GM21786 (cell line): ENCODE results near the gene EVA1A.

Experiments used
- ATAC-seq: cut with Tn5 transposase; IDR thresholded peaks from one replicate; pipeline ENCODE4 v1.9.1; 2021; ENCODE audit not compliant: unreplicated experiment

The EVA1A gene

GRCh38 chr2:75563591-75563990, 2.9 kb upstream of the EVA1A start:
- no peak for ATAC-seq

GRCh38 chr2:75562513-75562864, 1.8 kb upstream of the EVA1A start:
- ATAC-seq = no peak

DNA sequence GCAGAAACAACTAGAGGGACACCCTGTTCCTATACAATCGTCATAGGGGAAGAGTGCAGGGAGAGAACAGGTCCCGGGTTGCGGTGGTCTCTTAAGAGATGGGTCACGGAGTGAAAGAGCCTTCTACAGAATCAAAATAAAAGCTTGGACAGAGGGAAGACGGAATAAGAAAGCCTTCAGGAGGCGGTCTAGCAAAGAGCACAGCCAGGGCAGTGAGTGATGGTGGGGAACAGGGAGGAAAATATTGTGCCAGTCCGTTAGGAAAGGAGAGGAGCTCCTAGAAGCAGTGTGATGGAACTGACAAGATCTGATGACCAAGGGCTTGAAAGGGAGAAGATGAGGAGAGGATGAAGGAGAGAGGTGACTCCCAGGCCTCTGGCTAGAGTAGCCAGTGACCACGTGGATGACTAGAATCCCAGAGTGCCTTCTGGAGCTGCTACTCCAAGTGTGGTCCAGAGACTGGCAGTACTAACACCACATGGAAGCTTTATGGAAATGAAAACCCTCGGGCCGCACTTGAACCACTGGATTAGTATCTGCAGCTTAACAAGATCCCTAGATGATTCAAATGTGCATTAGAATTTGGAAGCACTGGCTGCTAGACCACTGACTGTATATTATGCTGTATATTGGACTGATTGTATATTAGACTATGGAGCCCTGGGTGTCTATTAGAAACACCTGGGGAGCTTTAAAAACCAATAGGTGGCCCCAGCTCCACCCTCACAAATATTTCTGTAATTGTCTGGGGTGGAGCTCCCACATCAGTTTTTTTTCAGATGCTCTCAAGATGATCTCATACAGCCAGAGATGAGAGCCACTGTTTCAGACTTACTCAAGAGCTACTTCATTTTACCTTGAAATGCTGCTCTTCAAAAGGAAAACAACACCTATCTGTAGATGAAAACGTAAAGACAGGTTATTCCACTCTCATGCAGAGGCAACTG, 1.1 kb upstream of the EVA1A start:
- ATAC-seq = no peak

DNA sequence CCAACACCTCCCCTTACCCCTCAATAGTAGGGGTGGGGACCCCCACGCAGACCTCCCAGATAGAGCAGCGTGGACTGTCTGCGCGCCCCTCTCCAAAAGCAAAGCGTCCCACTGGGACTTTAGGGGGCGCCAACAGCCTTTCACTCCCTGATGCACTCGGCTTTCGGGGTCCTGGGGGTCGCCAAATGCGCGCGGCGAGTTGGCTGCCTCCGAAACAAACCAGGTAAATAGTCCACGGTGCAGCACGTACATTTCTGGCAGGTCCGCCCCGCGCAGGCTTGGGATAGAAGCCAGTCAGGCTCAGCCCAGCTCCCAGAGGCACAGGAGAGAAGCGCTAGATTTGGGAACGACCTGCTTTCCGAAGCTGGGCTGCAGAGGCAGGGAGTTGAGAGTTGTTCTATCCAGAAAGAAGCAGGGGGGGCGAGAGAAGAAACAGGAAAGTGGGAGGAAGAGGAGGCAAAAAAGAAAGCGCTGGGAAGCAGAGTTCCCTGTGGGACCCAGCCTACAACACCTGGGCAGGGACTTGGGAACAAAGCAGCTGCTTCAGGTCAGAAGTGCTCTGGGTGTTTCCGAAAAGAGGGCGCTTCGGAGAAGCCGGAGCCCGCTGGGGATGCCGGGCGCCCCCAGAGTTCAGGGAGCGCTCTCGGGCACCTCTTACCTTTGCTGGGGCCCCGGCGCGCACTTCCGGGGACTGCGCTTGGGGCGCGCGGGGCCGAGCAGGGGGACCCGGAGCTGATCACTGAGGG, 544 bp downstream of the EVA1A start:
- no peak for ATAC-seq

DNA sequence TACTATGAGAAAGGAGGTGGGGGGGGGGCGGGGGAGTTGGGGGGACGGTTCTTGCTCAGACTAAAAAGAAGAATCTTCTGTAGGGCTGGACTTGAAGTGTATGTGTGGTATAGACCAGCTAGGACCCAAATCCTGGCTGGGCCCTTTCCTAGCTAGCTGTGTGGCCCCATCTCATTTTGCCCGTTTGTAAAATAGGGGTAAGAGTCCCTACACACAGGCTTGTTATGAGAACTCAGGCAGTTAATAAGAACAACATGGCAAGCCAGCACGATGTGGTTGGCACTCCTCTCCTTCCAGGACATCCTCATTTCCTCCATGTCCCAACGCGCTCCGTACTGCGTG, 1.1 kb downstream of the EVA1A start:
- no peak for ATAC-seq

GRCh38 chr2:75558786-75559679, 1.7 kb downstream of the EVA1A start:
- no peak for ATAC-seq

- ATAC-seq = no peak
These were observed 2.6 kb downstream of the EVA1A start for GRCh38 chr2:75558136-75558535.

DNA sequence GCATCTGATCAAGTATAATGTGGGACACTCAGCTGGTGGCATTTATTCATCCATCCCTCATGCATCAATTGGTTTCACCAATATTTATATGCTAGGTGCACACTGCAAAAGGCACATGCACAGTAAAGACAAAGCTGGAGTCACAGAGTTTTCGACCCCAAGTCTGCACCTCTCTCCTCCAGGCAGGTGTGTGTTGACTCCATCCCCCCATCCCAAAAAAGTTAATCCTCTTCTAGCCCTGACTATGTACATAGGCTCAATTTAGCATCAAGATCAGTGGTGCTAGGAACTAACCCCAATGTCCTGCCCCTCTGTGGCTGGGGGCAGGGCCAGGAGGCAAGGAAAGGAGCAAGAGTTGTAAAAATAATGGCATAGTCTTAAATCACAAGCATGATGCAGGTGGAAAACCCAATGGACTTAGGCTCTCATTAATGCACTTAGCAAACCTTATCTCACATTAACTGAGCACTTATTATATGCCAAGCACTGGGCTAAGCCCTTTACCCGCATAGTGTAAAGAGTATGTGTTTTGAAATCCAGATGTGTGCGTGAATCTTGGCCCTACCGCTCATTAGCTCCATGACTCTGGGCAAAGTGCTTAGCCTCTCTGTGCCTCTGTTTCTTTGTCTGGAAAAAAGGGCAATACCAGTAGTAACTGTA, 3.1 kb downstream of the EVA1A start:
- no peak for ATAC-seq

DNA sequence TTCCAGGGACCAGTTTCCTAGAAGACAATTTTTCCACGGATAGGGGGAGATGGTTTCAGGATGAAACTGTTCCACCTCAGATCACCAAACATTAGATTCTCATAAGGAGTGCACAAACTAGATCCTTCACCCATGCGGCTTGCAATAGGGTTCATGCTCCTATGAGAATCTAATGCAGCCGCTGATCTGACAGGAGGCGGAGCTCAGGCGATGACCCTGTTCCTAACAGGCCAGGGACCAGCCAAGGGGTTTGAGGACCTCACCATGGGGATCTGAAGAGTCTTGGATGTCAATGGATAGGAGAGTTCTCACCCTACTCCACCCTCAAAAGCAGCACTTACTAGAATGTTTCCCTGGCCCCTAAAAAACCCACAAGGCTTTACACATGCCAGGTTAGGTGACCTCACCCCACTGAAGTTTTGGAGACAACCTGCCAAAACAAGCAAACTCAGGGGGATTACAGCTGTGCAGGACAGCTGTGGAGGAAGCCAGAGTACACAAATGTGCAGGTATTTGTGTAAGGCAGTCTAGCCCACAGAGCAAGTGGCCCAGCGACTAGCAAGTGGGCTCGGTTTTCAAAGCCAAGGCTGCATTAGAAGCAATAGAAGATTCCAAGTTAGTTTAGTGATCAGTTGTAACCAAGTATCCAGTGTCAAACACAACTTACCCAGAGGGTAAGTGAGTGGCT, 3.9 kb downstream of the EVA1A start:
- no peak for ATAC-seq

DNA sequence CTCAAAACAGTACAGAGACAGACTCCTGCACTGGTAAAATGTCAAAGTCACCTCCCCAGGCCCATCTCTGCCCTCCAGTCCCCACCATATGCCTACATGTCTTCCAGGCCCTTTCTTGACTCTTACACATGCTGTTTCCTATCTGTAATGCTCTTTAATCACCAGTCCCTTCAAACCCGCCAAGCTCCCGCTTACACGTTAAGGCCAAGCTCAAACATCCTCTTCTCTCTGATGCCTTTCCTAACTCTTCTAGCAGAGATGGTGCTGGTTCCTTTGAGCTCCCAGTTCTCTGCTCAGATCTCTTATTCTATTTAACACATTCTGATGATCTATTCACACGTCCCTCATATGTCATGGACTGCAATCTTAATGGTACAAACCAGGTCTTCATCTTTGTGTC, 5.0 kb downstream of the EVA1A start:
- no peak for ATAC-seq

- ATAC-seq = no peak
These were observed 6.7 kb downstream of the EVA1A start for GRCh38 chr2:75553935-75554531.

DNA sequence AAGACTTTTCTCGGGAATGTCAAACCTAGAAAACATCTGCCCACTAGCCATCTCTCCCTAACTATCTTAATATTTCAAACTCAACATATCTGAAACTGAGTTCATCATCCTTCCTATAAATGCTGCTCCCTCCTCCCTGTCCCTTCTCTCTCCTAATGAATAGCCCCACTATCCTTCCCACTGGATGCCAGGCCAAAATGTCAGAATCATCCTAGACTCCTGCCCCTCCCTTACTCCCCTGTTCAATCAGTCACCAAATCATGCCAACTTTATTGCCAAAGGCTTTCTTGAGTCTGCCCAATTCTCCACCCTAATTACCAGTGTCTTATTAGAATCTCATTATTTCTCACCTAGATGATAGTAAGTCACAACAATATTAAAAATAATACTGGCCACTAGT, 8.5 kb downstream of the EVA1A start:
- ATAC-seq = no peak

- ATAC-seq = no peak
These were observed 9.3 kb downstream of the EVA1A start for GRCh38 chr2:75551434-75551833.

- no peak for ATAC-seq
These were observed 11.1 kb downstream of the EVA1A start for GRCh38 chr2:75549401-75550253.

DNA sequence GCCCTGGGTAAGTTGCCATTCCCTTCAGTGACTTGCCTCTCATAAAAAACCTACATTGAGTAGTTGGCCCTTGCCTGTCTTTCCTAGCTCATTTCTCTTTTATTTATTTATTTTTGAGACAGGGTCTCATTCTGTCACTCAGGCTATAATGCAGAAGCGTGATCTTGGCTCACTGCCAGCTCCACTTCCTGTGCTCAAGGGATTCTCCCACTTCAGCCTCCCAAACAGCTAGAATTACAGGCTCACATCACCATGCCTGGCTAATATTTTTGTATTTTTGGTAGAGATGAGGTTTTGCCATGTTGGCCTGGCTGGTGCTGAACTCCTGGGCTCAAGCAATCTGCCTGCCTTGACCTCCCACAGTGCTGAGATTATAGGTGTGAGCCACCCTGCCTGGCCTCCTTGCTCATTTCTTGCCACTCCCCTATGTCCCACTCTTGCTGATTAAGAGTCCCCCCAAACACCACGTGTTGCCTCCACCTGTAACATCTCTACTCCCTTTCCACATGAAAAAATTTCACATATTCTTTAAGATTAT, 12.6 kb downstream of the EVA1A start:
- ATAC-seq = no peak

DNA sequence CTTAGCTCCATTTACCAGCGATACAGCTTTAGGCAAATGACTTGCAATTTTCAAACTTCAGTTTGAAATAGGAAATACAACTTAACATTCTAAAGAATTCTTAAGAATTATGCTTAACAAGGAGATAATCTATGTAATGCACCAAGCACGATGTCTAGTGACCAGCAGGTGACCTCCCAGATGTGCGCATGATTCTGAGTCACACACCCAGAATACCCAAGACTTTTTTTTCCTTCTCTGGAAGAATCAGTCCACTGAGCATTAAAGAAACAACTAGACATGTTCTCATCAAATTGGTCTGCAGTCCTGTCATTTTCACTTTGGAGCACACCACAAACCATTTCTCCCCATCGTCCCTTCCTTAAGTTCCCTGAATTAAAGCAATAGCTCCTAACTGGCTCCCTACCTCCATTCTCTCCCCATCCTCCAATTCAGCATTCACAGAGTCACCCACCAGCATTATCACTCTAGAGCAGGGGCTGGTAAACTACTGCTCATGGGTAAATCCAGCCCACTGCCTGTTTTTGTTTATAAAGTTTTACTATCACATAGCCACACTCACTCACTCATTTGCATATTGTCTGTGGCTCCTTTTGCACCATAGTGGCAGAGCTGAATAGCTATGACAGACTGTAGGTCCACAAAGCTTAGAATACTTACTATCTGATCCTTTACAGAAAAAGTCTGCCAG, 13.2 kb downstream of the EVA1A start:
- no peak for ATAC-seq

DNA sequence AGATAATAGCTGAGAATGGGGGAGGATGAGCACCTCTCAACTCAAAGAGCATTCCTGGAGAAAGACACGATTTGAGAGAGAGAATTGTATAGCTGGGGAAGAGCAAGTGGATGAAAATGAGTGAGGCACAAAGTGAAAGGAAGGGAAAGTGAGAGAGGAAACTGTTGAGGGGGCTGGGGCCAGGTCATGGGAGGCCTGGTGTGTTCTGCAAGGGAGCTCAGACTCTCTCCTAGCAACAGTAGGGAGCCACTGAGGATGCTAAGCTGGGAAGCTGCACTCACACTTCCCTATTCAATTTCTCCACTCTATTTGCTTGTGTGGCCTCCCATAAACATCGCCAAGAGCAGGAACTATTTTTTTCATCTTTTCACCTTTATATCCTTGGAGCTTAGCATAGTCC, 14.8 kb downstream of the EVA1A start:
- ATAC-seq = no peak

DNA sequence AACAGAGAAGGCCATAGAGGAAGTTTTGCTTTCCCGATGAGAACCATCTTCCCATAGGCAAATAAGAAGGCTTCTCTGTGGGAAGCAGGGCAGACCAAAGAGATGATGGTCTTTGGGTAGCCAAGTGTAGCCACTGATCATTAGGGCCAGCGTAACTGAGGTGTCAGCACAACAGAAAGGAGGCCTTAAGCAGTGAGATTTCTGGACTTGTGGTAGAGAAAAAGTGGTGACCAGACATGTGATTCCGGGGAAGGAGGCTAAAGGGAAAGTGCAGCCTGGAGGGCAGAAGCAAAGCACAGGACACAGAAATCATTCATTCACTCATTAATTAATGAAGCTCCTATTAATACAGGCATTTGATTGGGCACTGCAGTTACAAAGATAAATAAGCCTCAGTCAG, 15.4 kb downstream of the EVA1A start:
- no peak for ATAC-seq
